ENCODE results near the gene TEX22. TPM values are rescaled to one million over a fixed set of nuclear protein-coding genes. Genes with fewer than 3 reads are reported as not detected.

Gene TEX22
- total RNA-seq, 4 donors from 2014 or later = 1.3 TPM; not detected in 3

- no peak for TF ChIP-seq CTCF (IDR thresholded peaks at IDR 0.05; ENCODE audit: low read depth)
Observed at GRCh38 chr14:105410642-105411016, 12.3 kb downstream of the TEX22 start.

GRCh38 chr14:105411017-105411941 is 12.9 kb downstream of the TEX22 start:
- no peak for TF ChIP-seq CTCF (IDR thresholded peaks at IDR 0.05; ENCODE audit: low read depth)

GRCh38 chr14:105411985-105412770 is 13.8 kb downstream of the TEX22 start:
- no peak for TF ChIP-seq CTCF (IDR thresholded peaks at IDR 0.05; ENCODE audit: low read depth)

- TF ChIP-seq CTCF (IDR thresholded peaks at IDR 0.05; ENCODE audit: low read depth) = no peak
Observed at GRCh38 chr14:105412771-105413543, 14.6 kb downstream of the TEX22 start.

- TF ChIP-seq CTCF (IDR thresholded peaks at IDR 0.05; ENCODE audit: low read depth) = no peak
Observed at GRCh38 chr14:105413544-105413886, 15.2 kb downstream of the TEX22 start.

GRCh38 chr14:105414456-105415371 is 16.4 kb downstream of the TEX22 start:
- no peak for TF ChIP-seq CTCF (IDR thresholded peaks at IDR 0.05; ENCODE audit: low read depth)
